Measurements from ENCODE around the gene PCED1B. TPM values are rescaled to one million over a fixed set of nuclear protein-coding genes. Genes with fewer than 3 reads are reported as not detected.

Gene PCED1B
- total and polyA plus RNA-seq, 3 donors from 2014 or later = 30.0 to 56.1 (median 47.2) TPM

DNA sequence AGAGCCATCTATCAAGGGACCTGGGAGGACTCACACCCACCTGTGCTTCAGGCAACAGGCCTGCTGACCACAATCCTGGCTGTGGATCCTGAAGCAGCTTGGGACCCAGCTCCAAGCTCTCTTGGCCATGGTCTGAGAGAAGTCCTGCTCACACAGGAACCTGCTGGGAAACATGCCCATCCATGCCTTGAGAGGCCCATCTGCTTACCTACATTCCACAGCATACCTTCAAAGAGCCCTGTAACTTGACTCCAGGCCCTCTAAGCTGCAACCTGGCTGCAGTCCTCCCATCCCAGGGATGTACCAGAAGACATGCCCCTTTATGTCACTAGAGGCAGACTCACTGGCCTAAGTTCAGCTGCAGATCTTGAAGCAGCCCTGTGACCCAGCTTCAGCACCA, 62.0 kb downstream of the PCED1B start:
- DNase-seq = no peak
- Histone ChIP-seq H3K9me3 (no peaks in the 10 kb centered on the region), H3K36me3 (ENCODE audit: low read depth, missing control alignments) (no peaks in the 10 kb centered on the region), H3K4me3 (no peak overlapping the region), H3K27me3 (no peaks in the 10 kb centered on the region), H3K27ac (no peak overlapping the region), H3K4me1 (no peaks in the 10 kb centered on the region)
- intact Hi-C loops (cut with DNase I; ENCODE audit: low total_unique reads) = no loop called here
- no peak for TF ChIP-seq POLR2A (IDR thresholded peaks at IDR 0.05)
- TF ChIP-seq, protein P1, sequence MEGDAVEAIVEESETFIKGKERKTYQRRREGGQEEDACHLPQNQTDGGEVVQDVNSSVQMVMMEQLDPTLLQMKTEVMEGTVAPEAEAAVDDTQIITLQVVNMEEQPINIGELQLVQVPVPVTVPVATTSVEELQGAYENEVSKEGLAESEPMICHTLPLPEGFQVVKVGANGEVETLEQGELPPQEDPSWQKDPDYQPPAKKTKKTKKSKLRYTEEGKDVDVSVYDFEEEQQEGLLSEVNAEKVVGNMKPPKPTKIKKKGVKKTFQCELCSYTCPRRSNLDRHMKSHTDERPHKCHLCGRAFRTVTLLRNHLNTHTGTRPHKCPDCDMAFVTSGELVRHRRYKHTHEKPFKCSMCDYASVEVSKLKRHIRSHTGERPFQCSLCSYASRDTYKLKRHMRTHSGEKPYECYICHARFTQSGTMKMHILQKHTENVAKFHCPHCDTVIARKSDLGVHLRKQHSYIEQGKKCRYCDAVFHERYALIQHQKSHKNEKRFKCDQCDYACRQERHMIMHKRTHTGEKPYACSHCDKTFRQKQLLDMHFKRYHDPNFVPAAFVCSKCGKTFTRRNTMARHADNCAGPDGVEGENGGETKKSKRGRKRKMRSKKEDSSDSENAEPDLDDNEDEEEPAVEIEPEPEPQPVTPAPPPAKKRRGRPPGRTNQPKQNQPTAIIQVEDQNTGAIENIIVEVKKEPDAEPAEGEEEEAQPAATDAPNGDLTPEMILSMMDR (IDR thresholded peaks at IDR 0.05) = no peak

DNA sequence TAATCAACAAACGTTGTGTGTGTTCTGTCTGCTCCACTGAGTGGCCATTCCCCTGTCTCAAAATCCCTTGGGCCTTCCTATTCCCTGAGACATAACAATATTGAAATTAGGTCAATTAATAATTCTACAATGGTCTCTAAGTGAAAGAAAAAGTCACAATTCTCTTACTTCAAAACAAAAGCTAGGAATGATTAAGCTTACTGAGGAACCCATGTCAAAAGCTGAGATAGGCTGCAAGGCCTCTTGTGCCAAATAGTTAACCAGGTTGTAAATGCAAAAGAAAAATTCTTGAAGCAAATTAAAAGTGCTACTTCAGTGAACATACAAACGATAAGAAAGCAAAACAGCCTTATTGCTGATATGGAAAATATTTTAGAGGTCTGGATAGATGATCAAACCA, 65.3 kb downstream of the PCED1B start:
- WGBS, 2 donors = 33 to 36% methylated on average over 2 of the region's 2 CpGs
- Histone ChIP-seq H3K27me3 (no peaks in the 10 kb centered on the region), H3K36me3 (ENCODE audit: low read depth, missing control alignments) (no peaks in the 10 kb centered on the region), H3K4me1 (no peaks in the 10 kb centered on the region), H3K27ac (no peak overlapping the region), H3K9me3 (no peaks in the 10 kb centered on the region), H3K4me3 (no peak overlapping the region)
- no peak for DNase-seq
- intact Hi-C loops (cut with DNase I; ENCODE audit: low total_unique reads) = no loop called here
- no peak for TF ChIP-seq POLR2A (IDR thresholded peaks at IDR 0.05)
- TF ChIP-seq, protein P1 (IDR thresholded peaks at IDR 0.05) = no peak

DNA sequence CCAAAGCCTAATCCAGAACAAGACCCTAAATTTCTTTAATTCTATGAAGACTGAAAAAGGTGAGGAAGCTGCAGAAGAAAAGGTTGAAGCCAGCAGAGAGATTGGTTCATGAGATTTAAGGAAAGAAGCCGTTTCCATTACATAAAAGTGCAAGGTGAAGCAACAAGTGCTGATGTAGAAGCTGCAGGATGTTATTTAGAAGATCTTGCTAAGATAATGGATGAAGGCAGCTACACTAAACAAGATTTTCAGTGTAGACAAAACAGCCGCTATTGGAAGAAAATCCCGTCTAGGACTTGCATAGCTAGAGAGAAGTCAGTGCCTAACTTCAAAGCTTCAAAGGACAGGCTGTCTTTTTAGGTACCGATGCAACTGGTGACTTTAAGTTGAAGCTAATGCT, 65.8 kb downstream of the PCED1B start:
- WGBS, 2 donors = 86 to 89% methylated on average over 4 of the region's 4 CpGs
- no peak for DNase-seq
- TF ChIP-seq, protein P1 (IDR thresholded peaks at IDR 0.05) = no peak
- TF ChIP-seq POLR2A (IDR thresholded peaks at IDR 0.05) = no peak
- intact Hi-C loops (cut with DNase I; ENCODE audit: low total_unique reads) = no loop called here
- Histone ChIP-seq H3K36me3 (ENCODE audit: low read depth, missing control alignments) (no peaks in the 10 kb centered on the region), H3K27me3 (no peaks in the 10 kb centered on the region), H3K27ac (no peak overlapping the region), H3K4me3 (no peak overlapping the region), H3K4me1 (no peaks in the 10 kb centered on the region), H3K9me3 (no peaks in the 10 kb centered on the region)

DNA sequence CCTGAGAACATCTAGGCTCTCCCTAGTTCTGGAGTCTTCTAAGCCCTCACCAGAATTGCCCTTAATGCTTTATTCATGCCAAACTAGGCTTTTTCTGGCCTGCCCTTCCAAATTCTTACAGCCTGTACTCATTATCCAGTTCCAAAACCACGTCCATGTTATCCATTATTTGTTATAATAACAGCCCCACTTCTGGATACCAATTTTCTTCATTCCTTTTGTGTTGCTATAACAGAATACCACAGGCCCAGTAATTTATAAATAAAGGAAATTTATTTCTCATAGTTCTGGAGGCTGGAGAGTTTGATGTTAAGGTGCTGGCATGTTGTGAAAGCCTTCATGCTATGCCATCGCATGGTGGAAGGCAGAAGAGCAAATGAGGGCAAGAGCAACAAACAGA, 68.3 kb downstream of the PCED1B start:
- DNase-seq = no peak
- H3K9me3 ChIP-seq = no peaks in the 10 kb centered on the region
- H3K4me3 ChIP-seq = no peak overlapping the region
- H3K27ac ChIP-seq = no peak overlapping the region
- TF ChIP-seq, protein P1 (IDR thresholded peaks at IDR 0.05) = no peak
- TF ChIP-seq POLR2A (IDR thresholded peaks at IDR 0.05) = no peak
- no peaks in the 10 kb centered on the region for H3K27me3 ChIP-seq
- H3K4me1 ChIP-seq = no peaks in the 10 kb centered on the region
- WGBS, 2 donors = 80 to 88% methylated on average over 2 of the region's 2 CpGs
- H3K36me3 ChIP-seq (ENCODE audit: low read depth, missing control alignments) = no peaks in the 10 kb centered on the region
- intact Hi-C loops (cut with DNase I; ENCODE audit: low total_unique reads) = no loop called here

DNA sequence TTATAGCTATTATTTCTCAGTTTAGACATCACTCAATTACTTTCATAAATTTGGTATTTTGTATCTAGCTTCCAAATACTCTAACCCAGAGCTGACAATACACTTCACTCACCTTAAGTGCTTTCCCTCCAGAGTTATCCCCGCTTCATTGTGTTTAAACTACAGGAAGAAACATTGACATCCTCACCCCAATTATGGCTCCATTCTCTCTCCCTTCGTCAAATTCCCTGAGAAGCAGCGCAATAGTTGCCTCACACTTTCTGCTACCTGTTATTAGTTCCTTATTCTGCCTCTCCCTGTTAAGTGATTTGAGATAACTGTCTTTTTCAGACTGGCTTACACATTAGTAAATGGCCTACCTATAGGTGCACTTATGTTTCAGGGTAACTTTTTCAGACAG, 69.7 kb downstream of the PCED1B start:
- H3K9me3 ChIP-seq = no peaks in the 10 kb centered on the region

More for the DNA sequence above, 69.7 kb downstream of the PCED1B start:
- no peak overlapping the region for H3K27ac ChIP-seq
- no peak for DNase-seq
- no peak overlapping the region for H3K4me3 ChIP-seq
- no peaks in the 10 kb centered on the region for H3K4me1 ChIP-seq
- intact Hi-C loops (cut with DNase I; ENCODE audit: low total_unique reads) = no loop called here
- no peak for TF ChIP-seq POLR2A (IDR thresholded peaks at IDR 0.05)
- TF ChIP-seq, protein P1 (IDR thresholded peaks at IDR 0.05) = no peak
- WGBS, 2 donors = 58 to 78% methylated on average over 3 of the region's 3 CpGs
- H3K36me3 ChIP-seq (ENCODE audit: low read depth, missing control alignments) = no peaks in the 10 kb centered on the region
- H3K27me3 ChIP-seq = no peaks in the 10 kb centered on the region

Measured in testis (tissue), 3 donors.